Hepatocyte (in vitro differentiated cells): ENCODE results near the gene FBLN2. TPM values are rescaled to one million over a fixed set of nuclear protein-coding genes. Genes with fewer than 3 reads are reported as not detected.

Experiments used
- DNase-seq: peaks from one replicate; pipeline ENCODE4 v3.0.0-alpha.2; 2016; ENCODE audit warnings: low spot score
- H2AFZ ChIP-seq: fragments of 200-600 bp; sonication (generic); 2 replicates; pipeline ENCODE4 v1.6.0; 2016; ENCODE audit warnings: antibody characterized with exemption, mild to moderate bottlenecking
- H3K27ac ChIP-seq: fragments of 200-600 bp; sonication (generic); 2 replicates; pipeline ENCODE4 v1.5.1; 2016; ENCODE audit warnings: mild to moderate bottlenecking
- H3K27me3 ChIP-seq: fragments of 200-600 bp; sonication (generic); 2 replicates; pipeline ENCODE4 v1.6.1; 2016
- H3K36me3 ChIP-seq: fragments of 200-600 bp; sonication (generic); replicated peaks from 2 replicates; pipeline ENCODE4 v1.5.1; 2016; ENCODE audit warnings: low read depth; ENCODE audit not compliant: insufficient read depth
- H3K4me1 ChIP-seq: fragments of 200-600 bp; sonication (generic); 2 replicates; pipeline ENCODE4 v1.5.1; 2016; ENCODE audit warnings: mild to moderate bottlenecking, moderate library complexity; ENCODE audit not compliant: insufficient read depth
- H3K4me2 ChIP-seq: fragments of 200-600 bp; sonication (generic); 2 replicates; pipeline ENCODE4 v1.6.0; 2016
- H3K4me3 ChIP-seq: fragments of 200-600 bp; sonication (generic); 2 replicates; pipeline ENCODE4 v1.5.1; 2016; ENCODE audit warnings: mild to moderate bottlenecking
- H3K79me2 ChIP-seq: fragments of 200-600 bp; sonication (generic); 2 replicates; pipeline ENCODE4 v1.6.0; 2017; ENCODE audit warnings: mild to moderate bottlenecking
- H3K9me2 ChIP-seq: fragments of 200-600 bp; sonication (generic); replicated peaks from 2 replicates; pipeline ENCODE4 v1.6.0; 2017; ENCODE audit warnings: mild to moderate bottlenecking; ENCODE audit not compliant: insufficient read depth
- H3K9me3 ChIP-seq: fragments of 200-600 bp; sonication (generic); 2 replicates; pipeline ENCODE4 v1.5.1; 2016; ENCODE audit warnings: low read depth, mild to moderate bottlenecking
- H4K20me1 ChIP-seq: fragments of 200-600 bp; sonication (generic); 2 replicates; pipeline ENCODE4 v1.6.0; 2016; ENCODE audit warnings: mild to moderate bottlenecking; ENCODE audit not compliant: insufficient read depth, poor library complexity, severe bottlenecking
- EZH2 ChIP-seq: fragments of 200-600 bp; sonication (generic); IDR thresholded peaks from 2 replicates; pipeline ENCODE4 v1.6.1; 2016; ENCODE audit warnings: antibody characterized with exemption, mild to moderate bottlenecking, borderline replicate concordance
- EZH2phosphoT487 ChIP-seq: fragments of 200-600 bp; sonication (generic); IDR thresholded peaks from one replicate; pipeline ENCODE4 v1.6.1; 2018; ENCODE audit warnings: antibody characterized with exemption, mild to moderate bottlenecking, low read depth, moderate library complexity; ENCODE audit not compliant: unreplicated experiment, severe bottlenecking
- WGBS: methylation state at CpG from one replicate; pipeline ENCODE4 v1.1.6; 2016; ENCODE audit warnings: low lambda C conversion rate; ENCODE audit errors: missing lambda C conversion rate; 5-methylcytosine and 5-hydroxymethylcytosine counted together
- polyA plus RNA-seq: library from polyadenylated mRNA; unstranded; fragments of >200 nt; fragmentation: Nextera tagmentation; extraction: Ambion mirVana; gene quantifications from 2 replicates; pipeline ENCODE4 v1.2.1, GENCODE V29; 2016
- total RNA-seq: library from RNA; depleted of rRNA; stranded (reverse); fragments of >200 nt; gene quantifications from 2 replicates; pipeline ENCODE4 v1.2.3, GENCODE V29; 2014
- TF ChIP-seq, protein P1 (sequence below): fragments of 200-600 bp; sonication (generic); IDR thresholded peaks from 2 replicates; pipeline ENCODE4 v1.5.1; 2016; ENCODE audit warnings: antibody characterized with exemption, mild to moderate bottlenecking; ENCODE audit not compliant: poor library complexity

The FBLN2 gene
- total and polyA plus RNA-seq, 2 experiments from 2014 or later, result 75.8 to 76.2 TPM

DNA sequence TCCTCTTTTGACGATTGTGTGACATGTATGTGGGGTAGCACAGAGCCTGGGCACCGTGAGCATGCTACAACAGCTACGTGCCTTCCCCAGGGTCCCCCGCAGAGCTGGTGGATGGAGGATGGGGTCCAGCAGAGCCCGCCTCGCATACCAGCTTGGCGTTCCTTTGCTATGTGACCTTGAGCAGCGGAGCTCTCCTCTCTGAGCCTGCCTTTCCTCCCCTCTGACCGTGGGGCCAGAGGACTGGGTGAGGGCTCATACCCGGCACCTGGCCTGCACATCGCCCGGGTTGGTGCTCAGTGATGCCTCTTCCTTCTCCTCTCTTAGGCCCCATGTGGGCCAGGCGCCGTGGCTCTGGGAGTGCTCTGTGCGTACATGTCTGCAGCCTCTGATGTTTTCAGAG is 73.4 kb downstream of the FBLN2 start:
- H3K27me3 ChIP-seq, result no peaks in the 10 kb centered on the region
- H2AFZ ChIP-seq, result no peak overlapping the region
- TF ChIP-seq, protein P1, sequence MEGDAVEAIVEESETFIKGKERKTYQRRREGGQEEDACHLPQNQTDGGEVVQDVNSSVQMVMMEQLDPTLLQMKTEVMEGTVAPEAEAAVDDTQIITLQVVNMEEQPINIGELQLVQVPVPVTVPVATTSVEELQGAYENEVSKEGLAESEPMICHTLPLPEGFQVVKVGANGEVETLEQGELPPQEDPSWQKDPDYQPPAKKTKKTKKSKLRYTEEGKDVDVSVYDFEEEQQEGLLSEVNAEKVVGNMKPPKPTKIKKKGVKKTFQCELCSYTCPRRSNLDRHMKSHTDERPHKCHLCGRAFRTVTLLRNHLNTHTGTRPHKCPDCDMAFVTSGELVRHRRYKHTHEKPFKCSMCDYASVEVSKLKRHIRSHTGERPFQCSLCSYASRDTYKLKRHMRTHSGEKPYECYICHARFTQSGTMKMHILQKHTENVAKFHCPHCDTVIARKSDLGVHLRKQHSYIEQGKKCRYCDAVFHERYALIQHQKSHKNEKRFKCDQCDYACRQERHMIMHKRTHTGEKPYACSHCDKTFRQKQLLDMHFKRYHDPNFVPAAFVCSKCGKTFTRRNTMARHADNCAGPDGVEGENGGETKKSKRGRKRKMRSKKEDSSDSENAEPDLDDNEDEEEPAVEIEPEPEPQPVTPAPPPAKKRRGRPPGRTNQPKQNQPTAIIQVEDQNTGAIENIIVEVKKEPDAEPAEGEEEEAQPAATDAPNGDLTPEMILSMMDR, result no peak
- no peak for TF ChIP-seq EZH2phosphoT487
- TF ChIP-seq EZH2, result no peak
- H3K79me2 ChIP-seq, result no peaks in the 10 kb centered on the region
- no peaks in the 10 kb centered on the region for H3K9me3 ChIP-seq
- H3K4me1 ChIP-seq, result peaks cover 8% of the 10 kb centered on the region
- H3K9me2 ChIP-seq, result no peaks in the 10 kb centered on the region
- peak overlapping the region; percentile 73 for H3K27ac ChIP-seq
- H3K4me2 ChIP-seq, result no peak overlapping the region
- DNase-seq, result no peak
- WGBS, result 94% methylated on average over 15 of the region's 15 CpGs
- H3K4me3 ChIP-seq, result no peak overlapping the region
- no peaks in the 10 kb centered on the region for H4K20me1 ChIP-seq
- H3K36me3 ChIP-seq, result no peaks in the 10 kb centered on the region

GRCh38 chr3:13623101-13623654 is 74.3 kb downstream of the FBLN2 start:
- Histone ChIP-seq H3K4me1 (peaks cover 8% of the 10 kb centered on the region), H3K9me3 (no peaks in the 10 kb centered on the region), H3K79me2 (no peaks in the 10 kb centered on the region), H2AFZ (no peak overlapping the region), H3K4me3 (no peak overlapping the region), H4K20me1 (no peaks in the 10 kb centered on the region), H3K4me2 (no peak overlapping the region), H3K27ac (peak overlapping the region; percentile 73), H3K27me3 (no peaks in the 10 kb centered on the region), H3K36me3 (no peaks in the 10 kb centered on the region), H3K9me2 (no peaks in the 10 kb centered on the region)
- DNase-seq, result peak; percentile 70
- no peak for TF ChIP-seq EZH2
- TF ChIP-seq, protein P1, result no peak
- no peak for TF ChIP-seq EZH2phosphoT487
- WGBS, result 47% methylated on average over 21 of the region's 21 CpGs

DNA sequence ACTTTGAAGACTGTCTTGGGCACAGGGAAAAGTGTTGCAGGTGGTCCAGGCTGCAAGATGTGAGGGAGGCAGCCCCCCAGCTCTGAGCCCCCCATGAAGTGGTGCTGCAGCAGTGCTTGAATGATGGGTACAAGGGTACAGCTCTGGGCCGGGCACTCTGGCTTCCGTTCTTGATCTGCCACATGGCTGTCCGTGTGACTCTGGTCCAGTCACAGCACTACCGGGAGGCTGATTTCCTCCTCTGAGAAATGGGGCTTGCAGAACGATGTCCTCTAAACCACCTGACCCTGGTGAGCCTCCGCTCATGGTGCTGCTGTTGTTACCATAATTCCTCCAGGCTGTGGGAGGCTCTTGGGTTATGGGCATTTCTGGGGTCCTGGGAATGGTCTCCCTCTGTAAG is 75.1 kb downstream of the FBLN2 start:
- Histone ChIP-seq H3K4me3 (no peak overlapping the region), H3K4me1 (peaks cover 8% of the 10 kb centered on the region), H3K79me2 (no peaks in the 10 kb centered on the region), H3K27me3 (no peaks in the 10 kb centered on the region), H3K4me2 (no peak overlapping the region), H2AFZ (no peak overlapping the region), H4K20me1 (no peaks in the 10 kb centered on the region), H3K9me2 (no peaks in the 10 kb centered on the region), H3K36me3 (no peaks in the 10 kb centered on the region), H3K9me3 (no peaks in the 10 kb centered on the region), H3K27ac (no peak overlapping the region)
- WGBS, result 94% methylated on average over 6 of the region's 6 CpGs
- TF ChIP-seq, protein P1, result no peak
- TF ChIP-seq EZH2phosphoT487, result no peak
- no peak for TF ChIP-seq EZH2
- no peak for DNase-seq

DNA sequence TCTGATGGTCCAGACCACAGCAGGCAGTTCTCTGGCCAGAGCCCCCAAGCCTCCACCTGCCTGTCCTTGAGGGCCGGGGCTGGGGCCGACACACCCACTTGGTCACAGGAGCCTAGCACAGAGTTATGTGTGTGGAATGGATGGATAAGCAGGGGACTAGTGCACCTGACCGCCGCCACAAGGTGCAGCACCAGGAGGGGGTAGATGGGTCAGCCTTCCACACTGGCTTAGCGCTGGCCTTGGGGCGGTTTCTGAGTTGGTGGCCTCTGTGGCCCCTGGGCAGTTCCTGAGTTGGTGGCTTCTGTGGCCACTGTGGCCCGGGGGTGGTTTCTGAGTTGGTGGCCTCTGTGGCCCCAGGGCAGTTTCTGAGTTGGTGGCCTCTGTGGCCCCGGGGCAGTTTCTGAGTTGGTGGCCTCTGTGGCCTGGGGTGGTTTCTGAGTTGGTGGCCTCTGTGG is 75.8 kb downstream of the FBLN2 start:
- Histone ChIP-seq H3K4me1 (peaks cover 8% of the 10 kb centered on the region), H3K27ac (no peak overlapping the region), H2AFZ (no peak overlapping the region), H4K20me1 (no peaks in the 10 kb centered on the region), H3K9me2 (no peaks in the 10 kb centered on the region), H3K4me3 (no peak overlapping the region), H3K79me2 (no peaks in the 10 kb centered on the region), H3K36me3 (no peaks in the 10 kb centered on the region), H3K9me3 (no peaks in the 10 kb centered on the region), H3K4me2 (no peak overlapping the region), H3K27me3 (no peaks in the 10 kb centered on the region)
- no peak for DNase-seq
- TF ChIP-seq EZH2 (no peak), EZH2phosphoT487 (no peak)
- TF ChIP-seq, protein P1, result no peak
- WGBS, result 95% methylated on average over 7 of the region's 8 CpGs
